Kidney capillary endothelial cell (primary cell): ENCODE data around the gene UBN1.
"Not testable (repeated sequence)": the region's sequence is repeated elsewhere in the genome, so short reads cannot be mapped to it uniquely, and the experiment has no call there.

Experiments
- DNase-seq: peaks from one replicate; pipeline ENCODE4 v3.0.0-alpha.2; 2018; ENCODE audit warnings: low spot score

UBN1 gene

DNA sequence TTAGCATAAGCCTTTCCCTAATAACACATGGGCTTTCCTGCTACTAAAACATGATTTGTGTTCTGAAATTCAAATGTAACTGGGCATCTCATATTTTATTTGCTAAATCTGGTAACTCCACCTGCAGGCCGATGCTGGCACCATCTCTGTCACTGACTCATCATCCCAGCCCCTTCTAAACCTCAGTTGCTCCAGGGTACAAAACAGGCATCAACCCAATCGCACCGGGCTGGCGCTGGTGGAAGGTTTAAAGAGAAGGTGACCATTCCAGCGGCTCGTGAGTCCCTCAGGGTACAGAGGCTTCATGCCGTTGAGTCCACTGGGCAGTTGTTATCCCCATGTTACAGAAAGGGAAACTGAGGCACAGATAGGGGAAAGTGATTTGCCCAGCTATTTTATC is 62.5 kb downstream of the UBN1 start:
- DNase-seq: no peak

- no peak for DNase-seq
These were observed 63.5 kb downstream of the UBN1 start for GRCh38 chr16:4910828-4911227.

- DNase-seq: no peak
These were observed 64.7 kb downstream of the UBN1 start for GRCh38 chr16:4911970-4912386.

GRCh38 chr16:4913130-4913773 is 66.0 kb downstream of the UBN1 start:
- no peak for DNase-seq

GRCh38 chr16:4913774-4914525 is 66.7 kb downstream of the UBN1 start:
- no peak for DNase-seq

DNA sequence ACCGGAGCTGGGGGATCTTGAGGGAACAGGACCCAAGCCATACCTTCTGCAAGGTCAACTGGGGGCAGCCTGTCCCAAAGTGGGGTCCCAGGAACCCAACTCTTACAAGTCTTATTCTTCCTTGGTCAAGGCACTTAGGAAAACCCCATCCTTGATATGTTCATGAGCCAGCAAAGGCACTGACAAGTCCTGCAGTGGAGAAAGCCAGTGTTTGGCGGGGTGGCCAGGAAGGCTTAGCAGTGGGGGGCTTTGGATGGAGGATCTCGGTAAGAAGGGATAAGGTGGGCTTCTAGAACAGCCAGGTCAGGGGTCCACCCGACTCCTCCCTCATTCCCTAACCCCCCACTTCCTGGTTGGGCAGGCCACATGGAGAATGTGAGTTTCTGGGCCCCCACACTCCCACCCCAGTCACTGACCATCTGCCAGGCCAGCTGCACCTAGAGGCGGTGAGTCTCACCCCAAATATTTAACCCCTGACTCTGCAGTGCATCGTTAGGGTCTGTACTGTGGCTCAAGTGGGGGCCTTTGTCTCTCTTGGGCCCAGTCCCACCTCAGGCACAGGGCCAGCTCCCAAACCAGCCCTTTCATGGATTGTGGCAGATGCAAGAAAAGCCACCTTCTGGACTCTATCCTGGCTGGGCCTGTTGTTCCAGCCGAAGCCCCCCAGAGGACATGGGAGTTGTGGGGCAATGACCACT is 67.4 kb downstream of the UBN1 start:
- no peak for DNase-seq

GRCh38 chr16:4915226-4915761 is 68.0 kb downstream of the UBN1 start:
- DNase-seq: no peak

DNA sequence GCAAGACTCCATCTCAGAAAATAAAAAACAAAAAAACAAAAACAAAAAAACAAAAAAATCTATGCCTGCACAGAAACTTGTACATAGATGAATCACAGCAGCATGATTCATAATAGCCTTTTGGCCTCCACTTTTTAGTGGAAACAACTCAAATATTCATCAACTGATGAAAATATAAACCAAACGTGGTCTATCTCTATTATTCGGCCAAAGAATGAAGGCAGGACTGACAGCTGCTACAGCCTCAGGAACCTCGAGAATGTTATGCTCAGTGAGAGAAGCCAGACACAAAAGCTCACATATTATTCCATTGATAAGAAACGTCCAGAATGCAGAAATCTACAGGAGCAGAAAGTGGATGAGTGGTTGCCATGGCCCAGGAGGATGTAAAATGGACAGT is 69.8 kb downstream of the UBN1 start:
- no peak for DNase-seq

- no peak for DNase-seq
These were observed 71.5 kb downstream of the UBN1 start for GRCh38 chr16:4918781-4919251.

- no peak for DNase-seq
These were observed 73.5 kb downstream of the UBN1 start for GRCh38 chr16:4920826-4921225.

DNA sequence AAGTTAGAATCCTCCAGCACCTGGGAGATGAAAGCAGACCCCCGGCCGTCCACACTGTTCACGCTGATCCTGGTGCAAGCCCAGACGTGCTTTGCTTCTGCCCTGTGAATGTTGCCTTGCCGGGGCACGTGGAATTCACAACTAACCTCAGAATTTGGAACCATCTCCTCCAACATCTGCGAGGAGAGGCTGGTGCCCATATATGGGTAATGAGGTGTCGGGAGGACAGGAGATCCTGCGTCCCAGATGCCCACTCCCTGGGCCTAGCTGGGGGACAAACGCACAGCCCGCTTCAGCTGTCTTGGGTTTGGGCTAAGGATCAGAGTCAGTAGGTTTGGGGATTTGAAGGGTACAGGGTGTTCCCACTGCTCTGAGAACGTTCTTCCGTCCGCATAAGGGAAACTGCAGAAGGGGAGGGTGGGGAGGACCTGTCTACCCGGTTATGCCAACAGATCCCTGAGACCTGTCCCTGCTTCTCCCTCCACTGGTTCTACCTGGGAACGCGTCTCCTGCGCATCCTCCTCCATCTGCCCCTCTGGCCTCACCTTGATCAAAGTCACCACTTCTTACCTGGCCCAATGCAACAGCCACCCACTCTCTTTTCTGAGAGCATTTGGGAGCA is 75.6 kb downstream of the UBN1 start:
- no peak for DNase-seq

DNA sequence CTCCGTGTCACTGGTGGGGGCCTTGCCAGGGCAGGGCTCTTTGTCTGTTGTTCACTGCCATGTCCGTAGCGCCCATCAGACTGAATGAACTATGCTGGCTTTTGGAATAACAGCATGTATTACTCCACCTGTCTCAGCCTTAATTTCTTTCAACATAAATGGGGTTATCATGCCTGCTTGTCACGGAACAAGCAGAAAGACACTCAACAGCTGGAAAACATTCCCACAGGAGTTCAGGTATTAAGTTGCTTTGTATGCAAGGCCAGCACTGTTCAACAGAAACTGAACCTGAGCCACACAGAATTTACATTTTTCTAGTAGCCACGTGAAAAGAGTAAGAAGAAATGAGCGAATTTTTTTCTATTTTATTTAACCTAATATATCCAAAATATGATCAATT is 76.6 kb downstream of the UBN1 start:
- no peak for DNase-seq

DNA sequence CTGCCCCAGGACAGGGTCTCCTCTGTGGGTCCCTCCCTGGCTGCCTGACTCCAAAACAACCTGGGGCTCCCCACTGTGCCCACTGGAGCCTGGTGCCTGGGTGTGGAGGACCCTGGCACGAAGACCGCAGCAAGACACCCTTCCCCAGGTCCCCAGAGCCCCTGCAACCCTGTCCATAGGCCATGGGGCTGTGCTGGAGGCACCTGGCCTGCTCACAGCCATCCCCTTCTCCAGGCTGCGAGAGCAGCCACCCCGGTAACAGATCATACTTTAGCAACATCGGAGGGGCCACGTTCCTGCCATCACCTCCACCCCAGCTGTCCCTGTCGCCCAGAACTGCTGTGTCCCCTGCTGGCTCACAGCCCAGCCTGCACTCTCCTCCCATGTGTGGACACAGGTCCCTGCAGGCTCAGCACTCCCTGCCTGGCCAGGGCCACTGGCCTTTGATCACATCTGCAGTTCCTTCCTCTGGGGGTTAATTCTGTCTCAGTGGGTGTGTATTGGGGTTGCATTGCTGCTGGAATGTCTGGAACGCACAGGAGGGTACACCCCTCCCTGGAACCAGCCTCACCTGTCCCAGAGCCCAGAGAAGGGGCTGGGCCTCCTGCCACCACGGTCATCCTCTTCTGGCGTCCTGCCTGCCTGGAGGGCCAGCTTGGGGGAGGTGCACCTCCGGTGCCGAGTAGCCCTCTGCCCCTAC is 77.5 kb downstream of the UBN1 start:
- no peak for DNase-seq

GRCh38 chr16:4925293-4925607 is 78.0 kb downstream of the UBN1 start:
- DNase-seq: no peak

GRCh38 chr16:4925791-4926190 is 78.5 kb downstream of the UBN1 start:
- DNase-seq: no peak

GRCh38 chr16:4926928-4927327 is 79.6 kb downstream of the UBN1 start:
- no peak for DNase-seq

- DNase-seq: no peak
These were observed 80.4 kb downstream of the UBN1 start for GRCh38 chr16:4927661-4928060.

DNA sequence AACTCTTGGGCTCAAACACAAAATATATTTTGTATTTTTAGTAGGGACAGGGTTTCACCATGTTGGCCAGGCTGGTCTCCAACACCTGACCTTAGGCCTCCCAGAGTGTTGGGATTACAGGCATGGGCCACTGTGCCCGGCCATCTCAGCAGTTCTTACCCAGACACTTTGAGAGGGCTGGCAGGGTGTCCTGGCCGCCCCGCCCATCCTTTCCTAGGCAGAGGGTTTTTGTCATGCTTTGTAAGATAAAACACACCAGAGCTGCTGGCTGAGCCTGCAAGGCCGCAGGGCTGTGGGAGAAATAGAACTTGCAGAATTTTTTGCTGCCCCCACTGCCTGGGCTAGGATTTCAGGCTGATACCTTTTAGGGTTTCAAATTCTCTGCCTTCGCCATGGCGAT is 80.9 kb downstream of the UBN1 start:
- DNase-seq: no peak

- DNase-seq: not testable (repeated sequence)
These were observed 82.3 kb downstream of the UBN1 start for GRCh38 chr16:4929619-4930018.

GRCh38 chr16:4931381-4931780 is 84.1 kb downstream of the UBN1 start:
- no peak for DNase-seq
